ENCODE results near the gene MPPED1. TPM values are rescaled to one million over a fixed set of nuclear protein-coding genes. Genes with fewer than 3 reads are reported as not detected.

The MPPED1 gene
- total RNA-seq, 1 experiment from 2014 or later, result 0.35 TPM

GRCh38 chr22:43385770-43386641 lies 25.8 kb upstream of the MPPED1 start (continued):
- peak; percentile 98 for TF ChIP-seq ZNF512 (CRISPR knock-in tag; IDR thresholded peaks at IDR 0.05; ENCODE audit: borderline replicate concordance)

- no peak overlapping the region for H3K27ac Mint-ChIP-seq
- H3K4me1 Mint-ChIP-seq, result peaks cover 14% of the 10 kb centered on the region
- H3K36me3 Mint-ChIP-seq, result no peaks in the 10 kb centered on the region
- ATAC-seq (no peak), DNase-seq (ENCODE audit: low spot score) (no peak)
- POLR2A ChIA-PET, result no interaction called here
- TF ChIP-seq AFF4 (CRISPR knock-in tag; IDR thresholded peaks at IDR 0.05; ENCODE audit: borderline replicate concordance) (0 out of 2 replicates have a peak, but pooled peaks have one; percentile 9), CDX4 (CRISPR knock-in tag; IDR thresholded peaks at IDR 0.05; ENCODE audit: borderline replicate concordance) (no peak), ZNF416 (CRISPR knock-in tag; IDR thresholded peaks at IDR 0.05) (no peak), ATF6 (CRISPR knock-in tag; IDR thresholded peaks at IDR 0.05) (no peak), KAT7 (CRISPR knock-in tag; IDR thresholded peaks at IDR 0.05; ENCODE audit: borderline replicate concordance) (no peak), ATF3 (CRISPR knock-in tag; conservative IDR thresholded peaks at IDR 0.05) (no peak), SOX15 (CRISPR knock-in tag; IDR thresholded peaks at IDR 0.05) (no peak)
- no peaks in the 10 kb centered on the region for H3K9me3 Mint-ChIP-seq
- CTCF ChIA-PET, result interaction anchor here (0.6 to 7.7 kb wide), 11 partner anchors 20 to 200 kb away, joined by 3 to 108 read pairs (median 5); no protein-coding TSS in a partner anchor
- H3K27me3 Mint-ChIP-seq (ENCODE audit: low read depth), result peaks cover 28% of the 10 kb centered on the region
- H3K4me3 Mint-ChIP-seq, result no peak overlapping the region
Measured at GRCh38 chr22:43387815-43388214, 24.0 kb upstream of the MPPED1 start.

GRCh38 chr22:43388420-43388851 lies 23.4 kb upstream of the MPPED1 start:
- ChIA-PET CTCF (interaction anchor here (0.5 to 7.7 kb wide), 14 partner anchors 16 to 353 kb away, joined by 3 to 108 read pairs (median 4); no protein-coding TSS in a partner anchor), POLR2A (no interaction called here)
- no peaks in the 10 kb centered on the region for H3K36me3 Mint-ChIP-seq
- H3K27me3 Mint-ChIP-seq (ENCODE audit: low read depth), result peaks cover 28% of the 10 kb centered on the region
- DNase-seq (ENCODE audit: low spot score) (peak; percentile 95), ATAC-seq (peak; percentile 82)
- H3K27ac Mint-ChIP-seq, result no peak overlapping the region
- H3K9me3 Mint-ChIP-seq, result no peaks in the 10 kb centered on the region
- H3K4me3 Mint-ChIP-seq, result no peak overlapping the region
- peaks cover 14% of the 10 kb centered on the region for H3K4me1 Mint-ChIP-seq
- TF ChIP-seq PRDM15 (CRISPR knock-in tag; IDR thresholded peaks at IDR 0.05), result no peak
- TF ChIP-seq ZNF317 (CRISPR knock-in tag; IDR thresholded peaks at IDR 0.05; ENCODE audit: borderline replicate concordance, low read depth), result no peak
- TF ChIP-seq ZNF512 (CRISPR knock-in tag; IDR thresholded peaks at IDR 0.05; ENCODE audit: borderline replicate concordance), result no peak
- TF ChIP-seq MXD4 (CRISPR knock-in tag; IDR thresholded peaks at IDR 0.05; ENCODE audit: borderline replicate concordance), result no peak
- TF ChIP-seq GTF2I (CRISPR knock-in tag; conservative IDR thresholded peaks at IDR 0.05), result no peak
- TF ChIP-seq NR3C1 (CRISPR knock-in tag; conservative IDR thresholded peaks at IDR 0.05; ENCODE audit: low read depth), result 0 out of 2 replicates have a peak, but pooled peaks have one; percentile 22

Data from WTC11 (cell line).